Activated CD4-positive, alpha-beta T cell treated with anti-CD3 and anti-CD28 coated beads, Interleukin-2, amount 10 ng/mL, durations not matched to agents 7 days and 5 days (primary cell): ENCODE results near the gene NKX2-4. TPM values are rescaled to one million over a fixed set of nuclear protein-coding genes. Genes with fewer than 3 reads are reported as not detected.

Experiments used
- CTCF ChIA-PET: fragments of 350-600 bp; sonication (Branson Sonifier 250); formaldehyde crosslinking; loops from one replicate; lab custom pipeline; 2021; ENCODE audit warnings: antibody characterized with exemption; lab: Charles Lee
- POLR2A ChIA-PET: fragments of 350-600 bp; sonication (Branson Sonifier 250); formaldehyde crosslinking; loops from one replicate; lab custom pipeline; 2021; ENCODE audit warnings: antibody characterized with exemption; lab: Charles Lee
- DNase-seq: peaks from one replicate; pipeline ENCODE4 v3.0.0-alpha.2; 2020
- H3K27ac Mint-ChIP-seq: one replicate; pipeline ENCODE4 v1.8.0; 2021; ENCODE audit warnings: mild to moderate bottlenecking, moderate library complexity, mixed read lengths
- H3K27me3 Mint-ChIP-seq: one replicate; pipeline ENCODE4 v1.8.0; 2021; ENCODE audit warnings: mixed read lengths
- H3K36me3 Mint-ChIP-seq: one replicate; pipeline ENCODE4 v1.8.0; 2021; ENCODE audit warnings: low read depth, mixed read lengths
- H3K4me1 Mint-ChIP-seq: one replicate; pipeline ENCODE4 v1.8.0; 2021; ENCODE audit warnings: mixed read lengths
- H3K4me3 Mint-ChIP-seq: one replicate; pipeline ENCODE4 v1.8.0; 2021; ENCODE audit warnings: mild to moderate bottlenecking, moderate library complexity, mixed read lengths
- H3K9me3 Mint-ChIP-seq: one replicate; pipeline ENCODE4 v1.8.0; 2021; ENCODE audit warnings: mixed read lengths
- total RNA-seq, 2 experiments: library from RNA; stranded (reverse); gene quantifications; one replicate each; pipeline ENCODE4 v1.2.3, GENCODE V29; 2021

Gene NKX2-4
- total RNA-seq, 2 experiments from 2014 or later, result not detected

- H3K4me3 Mint-ChIP-seq, result no peak overlapping the region
- POLR2A ChIA-PET, result no interaction called here
- H3K27me3 Mint-ChIP-seq, result peaks cover 48% of the 10 kb centered on the region
- peaks cover 29% of the 10 kb centered on the region for H3K4me1 Mint-ChIP-seq
- DNase-seq, result no peak
- H3K9me3 Mint-ChIP-seq, result no peaks in the 10 kb centered on the region
- H3K36me3 Mint-ChIP-seq, result peaks cover 44% of the 10 kb centered on the region
- no peak overlapping the region for H3K27ac Mint-ChIP-seq
- CTCF ChIA-PET, result no interaction called here
Measured at GRCh38 chr20:21390768-21391167, 6.6 kb downstream of the NKX2-4 start.

- no peak for DNase-seq
- Mint-ChIP-seq H3K9me3 (no peaks in the 10 kb centered on the region), H3K4me3 (no peak overlapping the region), H3K4me1 (peaks cover 20% of the 10 kb centered on the region), H3K27ac (no peak overlapping the region), H3K27me3 (peaks cover 38% of the 10 kb centered on the region), H3K36me3 (peaks cover 40% of the 10 kb centered on the region)
- ChIA-PET CTCF (interaction anchor here (0.6 to 1.4 kb wide), 2 partner anchors 114 to 480 kb away, joined by 4 read pairs; no protein-coding TSS in a partner anchor), POLR2A (no interaction called here)
Measured at GRCh38 chr20:21389368-21389767, 8.0 kb downstream of the NKX2-4 start.

DNA sequence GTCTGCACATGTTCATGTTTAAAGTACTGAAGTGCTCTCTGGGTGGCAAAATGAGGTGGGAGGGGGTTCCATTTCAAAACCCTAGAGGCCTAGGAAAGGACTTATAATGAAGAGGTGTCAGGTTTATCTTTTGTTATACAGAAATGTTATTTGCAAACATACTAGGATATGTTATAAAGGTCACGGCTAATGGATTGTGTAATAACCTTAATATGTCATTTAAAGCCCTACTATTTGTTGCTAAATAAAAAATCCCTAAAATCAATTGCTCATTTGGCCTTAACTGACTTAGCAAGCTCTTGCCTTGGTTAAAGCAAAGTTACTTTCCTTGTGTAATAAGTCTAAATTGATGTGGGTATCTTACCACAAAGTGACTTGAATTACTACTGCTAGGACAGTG lies 8.8 kb downstream of the NKX2-4 start:
- peaks cover 30% of the 10 kb centered on the region for H3K27me3 Mint-ChIP-seq
- ChIA-PET CTCF (interaction anchor here (1.4 kb wide), 1 partner anchor 115 kb away, joined by 4 read pairs; no protein-coding TSS in a partner anchor), POLR2A (no interaction called here)
- H3K4me1 Mint-ChIP-seq, result peaks cover 20% of the 10 kb centered on the region
- no peak overlapping the region for H3K27ac Mint-ChIP-seq
- H3K9me3 Mint-ChIP-seq, result no peaks in the 10 kb centered on the region
- no peak overlapping the region for H3K4me3 Mint-ChIP-seq
- H3K36me3 Mint-ChIP-seq, result peaks cover 45% of the 10 kb centered on the region
- no peak for DNase-seq

GRCh38 chr20:21387528-21387927 lies 9.8 kb downstream of the NKX2-4 start:
- H3K4me3 Mint-ChIP-seq, result no peak overlapping the region
- H3K27ac Mint-ChIP-seq, result no peak overlapping the region
- H3K36me3 Mint-ChIP-seq, result peaks cover 48% of the 10 kb centered on the region
- DNase-seq, result no peak
- H3K27me3 Mint-ChIP-seq, result peaks cover 20% of the 10 kb centered on the region
- peaks cover 11% of the 10 kb centered on the region for H3K4me1 Mint-ChIP-seq
- CTCF ChIA-PET, result no interaction called here
- POLR2A ChIA-PET, result no interaction called here
- no peaks in the 10 kb centered on the region for H3K9me3 Mint-ChIP-seq

DNA sequence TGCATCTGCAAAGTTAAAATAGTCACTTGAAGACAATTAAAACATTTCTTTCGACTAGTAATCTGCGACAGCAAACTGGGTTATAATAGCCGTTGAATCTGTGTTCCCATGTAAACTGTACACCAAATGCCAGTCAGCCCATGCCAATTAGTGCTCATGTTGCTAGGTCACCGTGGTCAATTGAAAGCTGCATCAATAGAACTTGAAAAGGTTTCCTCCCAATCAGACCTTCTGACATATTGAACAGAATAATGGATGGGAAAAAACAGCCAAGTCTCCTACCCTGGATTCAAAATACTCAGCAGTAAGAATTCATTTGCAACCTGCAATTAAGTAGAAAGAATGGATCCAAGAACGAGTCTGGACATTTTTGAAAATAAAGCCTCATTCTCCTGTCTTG lies 11.2 kb downstream of the NKX2-4 start:
- POLR2A ChIA-PET, result no interaction called here
- H3K27me3 Mint-ChIP-seq, result peaks cover 8% of the 10 kb centered on the region
- H3K9me3 Mint-ChIP-seq, result no peaks in the 10 kb centered on the region
- no peak for DNase-seq
- H3K27ac Mint-ChIP-seq, result no peak overlapping the region
- CTCF ChIA-PET, result no interaction called here
- peaks cover 45% of the 10 kb centered on the region for H3K36me3 Mint-ChIP-seq
- H3K4me1 Mint-ChIP-seq, result peaks cover under 1% of the 10 kb centered on the region
- H3K4me3 Mint-ChIP-seq, result no peak overlapping the region

GRCh38 chr20:21384308-21384892 lies 12.9 kb downstream of the NKX2-4 start:
- no peaks in the 10 kb centered on the region for H3K27me3 Mint-ChIP-seq
- POLR2A ChIA-PET, result no interaction called here
- no peaks in the 10 kb centered on the region for H3K9me3 Mint-ChIP-seq
- H3K4me1 Mint-ChIP-seq, result no peaks in the 10 kb centered on the region
- CTCF ChIA-PET, result no interaction called here
- DNase-seq, result no peak
- no peak overlapping the region for H3K4me3 Mint-ChIP-seq
- peaks cover 40% of the 10 kb centered on the region for H3K36me3 Mint-ChIP-seq
- no peak overlapping the region for H3K27ac Mint-ChIP-seq

DNA sequence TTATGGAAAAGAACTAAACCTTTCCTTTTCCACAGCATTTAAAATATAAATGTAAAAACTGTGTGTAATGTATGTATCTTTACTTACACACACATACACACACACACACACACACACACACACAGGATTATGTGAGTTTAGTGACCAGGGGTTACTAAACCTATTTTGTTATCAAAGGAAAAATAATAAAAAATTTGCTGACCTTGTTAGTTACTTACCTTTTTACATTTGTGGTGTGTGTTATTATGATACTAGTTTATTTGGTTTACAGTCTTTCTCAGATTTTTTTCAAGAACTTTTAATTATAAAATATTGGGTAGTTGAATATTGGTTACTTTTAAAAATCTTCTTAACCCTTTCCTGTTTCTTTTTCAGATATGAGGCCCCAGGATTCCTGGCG lies 15.7 kb downstream of the NKX2-4 start:
- Mint-ChIP-seq H3K36me3 (peaks cover 28% of the 10 kb centered on the region), H3K4me1 (peaks cover 1% of the 10 kb centered on the region), H3K27me3 (no peaks in the 10 kb centered on the region), H3K4me3 (no peak overlapping the region), H3K27ac (no peak overlapping the region), H3K9me3 (no peaks in the 10 kb centered on the region)
- POLR2A ChIA-PET, result no interaction called here
- DNase-seq, result no peak
- CTCF ChIA-PET, result no interaction called here

- Mint-ChIP-seq H3K36me3 (peaks cover 28% of the 10 kb centered on the region), H3K27me3 (no peaks in the 10 kb centered on the region), H3K4me3 (no peak overlapping the region), H3K27ac (no peak overlapping the region), H3K9me3 (no peaks in the 10 kb centered on the region), H3K4me1 (peaks cover 1% of the 10 kb centered on the region)
- POLR2A ChIA-PET, result no interaction called here
- no peak for DNase-seq
- CTCF ChIA-PET, result interaction anchor here (1.0 kb wide), 1 partner anchor 10 kb away, joined by 4 read pairs; no protein-coding TSS in a partner anchor
Measured at GRCh38 chr20:21380711-21381110, 16.6 kb downstream of the NKX2-4 start.

DNA sequence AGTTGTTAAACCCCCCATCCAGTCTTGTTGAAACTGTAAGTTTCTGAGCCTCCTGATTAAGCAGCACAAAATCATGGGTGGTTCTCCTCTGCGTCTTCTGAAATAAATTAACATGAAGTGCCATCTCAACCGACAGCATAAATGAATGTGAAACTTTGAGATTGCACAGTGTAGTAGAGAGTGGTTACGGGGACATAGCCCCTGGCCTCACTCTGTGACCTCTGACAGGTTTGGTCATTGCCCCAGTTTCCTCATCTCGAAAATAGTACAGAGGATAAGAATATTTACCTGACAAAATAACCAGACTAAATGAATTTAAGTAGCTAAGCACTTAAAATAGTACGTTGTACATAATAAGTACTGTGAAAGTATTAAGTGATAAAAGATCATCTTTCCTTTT lies 19.1 kb downstream of the NKX2-4 start:
- CTCF ChIA-PET, result no interaction called here
- H3K9me3 Mint-ChIP-seq, result no peaks in the 10 kb centered on the region
- no peak overlapping the region for H3K4me3 Mint-ChIP-seq
- no peaks in the 10 kb centered on the region for H3K27me3 Mint-ChIP-seq
- peaks cover 1% of the 10 kb centered on the region for H3K4me1 Mint-ChIP-seq
- POLR2A ChIA-PET, result no interaction called here
- DNase-seq, result no peak
- peaks cover 29% of the 10 kb centered on the region for H3K36me3 Mint-ChIP-seq
- no peak overlapping the region for H3K27ac Mint-ChIP-seq

DNA sequence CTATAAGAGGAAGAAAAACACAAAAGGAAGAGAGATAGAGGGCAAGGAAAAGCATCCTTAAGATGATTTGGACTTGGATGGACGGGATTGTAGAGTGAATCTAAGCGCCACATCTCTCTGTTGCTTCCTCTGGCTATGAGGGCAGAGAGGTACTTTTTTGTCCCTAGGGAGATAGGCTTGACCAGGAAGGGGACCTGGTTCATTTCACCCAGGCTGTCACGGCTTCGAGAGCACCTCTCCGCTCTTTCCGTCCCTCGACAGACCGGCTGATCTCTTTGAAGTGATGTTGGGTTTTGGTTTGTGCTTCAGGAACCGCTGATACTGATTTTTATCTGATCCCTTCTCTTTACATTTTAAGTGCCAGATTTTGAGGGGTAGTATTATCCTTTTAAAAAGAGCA lies 19.6 kb downstream of the NKX2-4 start:
- Mint-ChIP-seq H3K4me1 (peaks cover 1% of the 10 kb centered on the region), H3K9me3 (no peaks in the 10 kb centered on the region), H3K4me3 (no peak overlapping the region), H3K27me3 (no peaks in the 10 kb centered on the region), H3K36me3 (peaks cover 32% of the 10 kb centered on the region), H3K27ac (no peak overlapping the region)
- POLR2A ChIA-PET, result no interaction called here
- DNase-seq, result no peak
- CTCF ChIA-PET, result no interaction called here

DNA sequence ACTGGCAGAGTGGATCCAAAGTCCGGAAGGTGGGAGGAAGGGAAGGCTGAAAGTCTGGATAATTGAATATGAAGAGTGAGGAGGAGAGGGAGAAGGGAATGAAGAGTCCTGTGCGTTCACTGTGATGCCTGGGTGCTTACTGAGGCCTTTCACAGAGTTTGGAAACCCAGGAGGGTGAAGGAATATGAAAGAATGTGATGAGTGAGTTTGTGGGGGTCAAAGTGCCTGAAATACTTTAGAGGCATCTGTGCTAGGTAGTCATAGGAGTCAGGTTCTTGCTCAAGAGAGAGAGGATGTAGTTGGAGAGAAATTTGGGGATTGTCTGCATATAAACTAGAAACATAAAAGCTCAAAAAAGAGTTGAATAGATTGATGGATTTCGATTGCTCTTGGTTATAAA lies 20.7 kb downstream of the NKX2-4 start:
- ChIA-PET POLR2A (no interaction called here), CTCF (interaction anchor here (0.7 kb wide), 1 partner anchor 239 kb away, joined by 3 read pairs; no protein-coding TSS in a partner anchor)
- no peaks in the 10 kb centered on the region for H3K9me3 Mint-ChIP-seq
- no peak for DNase-seq
- H3K4me1 Mint-ChIP-seq, result peaks cover 1% of the 10 kb centered on the region
- H3K27ac Mint-ChIP-seq, result no peak overlapping the region
- H3K36me3 Mint-ChIP-seq, result peaks cover 30% of the 10 kb centered on the region
- H3K27me3 Mint-ChIP-seq, result no peaks in the 10 kb centered on the region
- no peak overlapping the region for H3K4me3 Mint-ChIP-seq

- Mint-ChIP-seq H3K4me3 (no peak overlapping the region), H3K27me3 (no peaks in the 10 kb centered on the region), H3K9me3 (no peaks in the 10 kb centered on the region), H3K27ac (no peak overlapping the region), H3K36me3 (peaks cover 41% of the 10 kb centered on the region), H3K4me1 (peaks cover 1% of the 10 kb centered on the region)
- ChIA-PET POLR2A (no interaction called here), CTCF (no interaction called here)
- DNase-seq, result no peak
Measured at GRCh38 chr20:21373436-21373835, 23.9 kb downstream of the NKX2-4 start.

DNA sequence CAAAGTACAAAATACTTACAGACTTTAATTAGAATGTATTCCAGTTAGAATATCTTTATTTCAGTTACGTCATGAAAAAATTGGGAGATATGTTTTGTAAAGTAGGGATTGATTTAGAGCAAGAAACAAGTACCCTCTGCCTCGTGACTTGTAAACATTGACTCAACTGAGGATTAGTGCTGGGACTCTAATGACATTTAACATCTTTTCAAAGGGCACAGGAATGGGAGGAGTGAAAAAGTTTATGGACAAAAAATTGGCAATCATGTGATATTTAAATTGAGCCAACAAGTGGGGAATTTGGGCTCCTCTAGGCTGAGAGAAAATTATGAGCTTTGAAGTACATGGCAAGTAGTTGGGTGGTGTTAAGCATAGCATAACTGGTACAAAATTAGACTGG lies 25.3 kb downstream of the NKX2-4 start:
- H3K9me3 Mint-ChIP-seq, result no peaks in the 10 kb centered on the region
- no peak for DNase-seq
- H3K4me3 Mint-ChIP-seq, result no peak overlapping the region
- peaks cover 40% of the 10 kb centered on the region for H3K36me3 Mint-ChIP-seq
- no peaks in the 10 kb centered on the region for H3K4me1 Mint-ChIP-seq
- no peaks in the 10 kb centered on the region for H3K27me3 Mint-ChIP-seq
- H3K27ac Mint-ChIP-seq, result no peak overlapping the region
- ChIA-PET POLR2A (no interaction called here), CTCF (no interaction called here)

- Mint-ChIP-seq H3K4me3 (no peak overlapping the region), H3K36me3 (peaks cover 42% of the 10 kb centered on the region), H3K27me3 (no peaks in the 10 kb centered on the region), H3K4me1 (no peaks in the 10 kb centered on the region), H3K9me3 (no peaks in the 10 kb centered on the region), H3K27ac (no peak overlapping the region)
- POLR2A ChIA-PET, result no interaction called here
- CTCF ChIA-PET, result interaction anchor here (1.1 kb wide), 1 partner anchor 10 kb away, joined by 4 read pairs; no protein-coding TSS in a partner anchor
- no peak for DNase-seq
Measured at GRCh38 chr20:21371193-21371592, 26.1 kb downstream of the NKX2-4 start.
